ENCODE data around the gene BRPF3.

BRPF3 gene

GRCh38 chr6:36204068-36204753 lies 7.7 kb downstream of the BRPF3 start:
- no peak overlapping the region for H3K18ac ChIP-seq (ENCODE audit: low read depth in 1 of 2, low read length in 2 of 2)
- H3K4me3 ChIP-seq (ENCODE audit: insufficient read depth in 1 of 2, low read depth in 1 of 2, low read length in 2 of 2): no peak overlapping the region
- no peak overlapping the region for H3K4me2 ChIP-seq (ENCODE audit: low read length, poor library complexity, severe bottlenecking)
- no peak overlapping the region for H4K8ac ChIP-seq (ENCODE audit: low read length)
- no peak for DNase-seq
- peaks cover 70% of the 10 kb centered on the region for H3K79me1 ChIP-seq (replicated peaks; ENCODE audit: low read length, poor library complexity, severe bottlenecking)
- 97% methylated on average over 10 of the region's 10 CpGs for WGBS
- no peak overlapping the region for H3K9ac ChIP-seq (ENCODE audit: low read length)
- no peaks in the 10 kb centered on the region for H3K27me3 ChIP-seq (ENCODE audit: control insufficient read depth in 1 of 2, insufficient read depth in 1 of 2, low read length in 2 of 2)
- no peak overlapping the region for H3K4ac ChIP-seq (ENCODE audit: low read depth in 1 of 2, low read length in 2 of 2)
- H2BK5ac ChIP-seq (ENCODE audit: low read depth, low read length, poor library complexity, severe bottlenecking): no peak overlapping the region
- no peak overlapping the region for H3K27ac ChIP-seq (ENCODE audit: low read length, poor library complexity, severe bottlenecking)
- H3K14ac ChIP-seq (ENCODE audit: low read length in 2 of 2): no peak overlapping the region
- H3K4me1 ChIP-seq (ENCODE audit: control insufficient read depth, insufficient read depth, low read depth, low read length): peaks cover 2% of the 10 kb centered on the region
- H2BK120ac ChIP-seq (ENCODE audit: low read depth, low read length): no peak overlapping the region
- H2BK15ac ChIP-seq (ENCODE audit: low read depth, poor library complexity, severe bottlenecking): no peak overlapping the region
- peaks cover 51 to 97% of the 10 kb centered on the region in 2 experiments for H3K36me3 ChIP-seq (ENCODE audit: control insufficient read depth in 1 of 2, insufficient read depth in 2 of 2, low read depth in 1 of 2, low read length in 2 of 2)
- H3K9me3 ChIP-seq (ENCODE audit: control insufficient read depth, low read length): no peaks in the 10 kb centered on the region
- H2BK12ac ChIP-seq (ENCODE audit: low read length in 2 of 2): no peak overlapping the region
- H2AK5ac ChIP-seq (ENCODE audit: low read length, severe bottlenecking): no peak overlapping the region
- no peak overlapping the region for H4K91ac ChIP-seq (ENCODE audit: low read length)
- H2AFZ ChIP-seq (ENCODE audit: low read depth, low read length): no peak overlapping the region
- H3K23ac ChIP-seq (ENCODE audit: low read length in 2 of 2): no peak overlapping the region

DNA sequence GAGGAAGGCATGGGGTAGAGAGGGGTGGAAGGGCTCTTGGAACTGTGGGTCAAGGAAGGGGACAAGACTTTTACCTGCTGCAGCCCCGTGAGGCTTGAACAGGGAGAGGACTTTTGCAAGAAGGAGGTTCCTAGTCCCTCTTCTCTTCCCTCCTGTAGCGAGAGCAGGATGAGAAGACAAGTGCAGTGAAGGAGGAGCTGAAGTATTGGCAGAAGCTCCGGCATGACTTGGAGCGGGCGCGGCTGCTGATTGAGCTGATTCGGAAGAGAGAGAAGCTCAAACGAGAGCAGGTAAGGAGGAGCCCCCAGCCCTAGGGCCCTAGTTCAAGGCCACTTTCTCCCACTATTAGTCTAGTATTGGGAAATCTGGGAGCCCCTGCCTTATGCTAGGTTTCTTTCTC lies 10.6 kb downstream of the BRPF3 start:
- Histone ChIP-seq H2AFZ (ENCODE audit: low read depth, low read length) (no peak overlapping the region), H2BK120ac (ENCODE audit: low read depth, low read length) (no peak overlapping the region), H2BK5ac (ENCODE audit: low read depth, low read length, poor library complexity, severe bottlenecking) (no peak overlapping the region), H3K9me3 (ENCODE audit: control insufficient read depth, low read length) (no peaks in the 10 kb centered on the region), H4K8ac (ENCODE audit: low read length) (no peak overlapping the region), H3K27me3 (ENCODE audit: control insufficient read depth in 1 of 2, insufficient read depth in 1 of 2, low read length in 2 of 2) (no peaks in the 10 kb centered on the region), H3K36me3 (ENCODE audit: control insufficient read depth in 1 of 2, insufficient read depth in 2 of 2, low read depth in 1 of 2, low read length in 2 of 2) (peaks cover 54 to 99% of the 10 kb centered on the region in 2 experiments), H3K23ac (ENCODE audit: low read length in 2 of 2) (no peak overlapping the region), H2BK12ac (ENCODE audit: low read length in 2 of 2) (no peak overlapping the region), H4K91ac (ENCODE audit: low read length) (no peak overlapping the region), H3K9ac (ENCODE audit: low read length) (no peak overlapping the region), H3K4me3 (ENCODE audit: insufficient read depth in 1 of 2, low read depth in 1 of 2, low read length in 2 of 2) (no peak overlapping the region), H2BK15ac (ENCODE audit: low read depth, poor library complexity, severe bottlenecking) (no peak overlapping the region), H2AK5ac (ENCODE audit: low read length, severe bottlenecking) (no peak overlapping the region), H3K4me1 (ENCODE audit: control insufficient read depth, insufficient read depth, low read depth, low read length) (no peaks in the 10 kb centered on the region), H3K27ac (ENCODE audit: low read length, poor library complexity, severe bottlenecking) (no peak overlapping the region), H3K79me1 (replicated peaks; ENCODE audit: low read length, poor library complexity, severe bottlenecking) (peaks cover 67% of the 10 kb centered on the region), H3K4me2 (ENCODE audit: low read length, poor library complexity, severe bottlenecking) (no peak overlapping the region), H3K18ac (ENCODE audit: low read depth in 1 of 2, low read length in 2 of 2) (no peak overlapping the region), H3K14ac (ENCODE audit: low read length in 2 of 2) (no peak overlapping the region), H3K4ac (ENCODE audit: low read depth in 1 of 2, low read length in 2 of 2) (no peak overlapping the region)
- no peak for DNase-seq
- WGBS: 100% methylated on average over 6 of the region's 8 CpGs

DNA sequence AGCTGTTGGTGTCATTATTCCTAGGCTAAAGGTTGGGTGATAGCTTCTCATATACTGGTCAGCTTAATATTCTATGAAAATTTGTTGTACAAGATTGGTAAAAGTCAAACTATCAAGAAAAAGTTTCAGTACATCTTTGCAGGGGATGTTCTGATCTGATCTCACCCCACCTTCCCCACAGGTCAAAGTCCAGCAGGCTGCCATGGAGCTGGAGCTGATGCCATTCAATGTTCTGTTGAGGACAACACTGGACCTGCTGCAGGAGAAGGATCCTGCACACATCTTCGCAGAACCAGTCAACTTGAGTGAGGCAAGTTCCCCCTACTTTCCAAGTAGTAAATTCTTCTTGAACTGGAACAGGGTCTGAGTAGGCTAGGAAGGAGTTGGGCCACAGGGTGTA lies 13.1 kb downstream of the BRPF3 start:
- 100% methylated on average over 1 of the region's 1 CpG for WGBS

DNA sequence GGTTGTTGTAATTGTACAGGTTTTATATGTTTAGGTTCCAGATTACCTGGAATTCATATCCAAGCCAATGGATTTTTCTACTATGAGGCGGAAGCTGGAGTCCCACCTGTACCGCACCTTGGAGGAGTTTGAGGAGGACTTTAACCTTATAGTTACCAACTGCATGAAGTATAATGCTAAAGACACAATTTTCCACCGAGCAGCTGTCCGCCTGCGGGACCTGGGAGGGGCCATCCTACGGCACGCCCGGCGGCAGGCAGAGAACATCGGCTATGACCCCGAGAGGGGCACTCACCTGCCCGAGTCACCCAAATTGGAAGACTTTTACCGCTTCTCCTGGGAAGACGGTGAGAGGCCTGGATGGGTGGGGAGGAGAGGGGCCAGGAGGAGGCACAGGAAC lies 13.6 kb downstream of the BRPF3 start:
- H3K23ac ChIP-seq (ENCODE audit: low read length in 2 of 2): no peak overlapping the region
- no peak overlapping the region for H2BK5ac ChIP-seq (ENCODE audit: low read depth, low read length, poor library complexity, severe bottlenecking)
- H2BK12ac ChIP-seq (ENCODE audit: low read length in 2 of 2): no peak overlapping the region
- H4K91ac ChIP-seq (ENCODE audit: low read length): no peak overlapping the region
- H3K27me3 ChIP-seq (ENCODE audit: control insufficient read depth in 1 of 2, insufficient read depth in 1 of 2, low read length in 2 of 2): no peaks in the 10 kb centered on the region
- no peaks in the 10 kb centered on the region for H3K4me1 ChIP-seq (ENCODE audit: control insufficient read depth, insufficient read depth, low read depth, low read length)
- H2BK120ac ChIP-seq (ENCODE audit: low read depth, low read length): no peak overlapping the region
- H2AFZ ChIP-seq (ENCODE audit: low read depth, low read length): no peak overlapping the region
- H4K8ac ChIP-seq (ENCODE audit: low read length): no peak overlapping the region
- H2BK15ac ChIP-seq (ENCODE audit: low read depth, poor library complexity, severe bottlenecking): no peak overlapping the region
- no peak overlapping the region for H2AK5ac ChIP-seq (ENCODE audit: low read length, severe bottlenecking)
- H3K18ac ChIP-seq (ENCODE audit: low read depth in 1 of 2, low read length in 2 of 2): no peak overlapping the region
- no peak overlapping the region for H3K9ac ChIP-seq (ENCODE audit: low read length)
- no peak overlapping the region for H3K14ac ChIP-seq (ENCODE audit: low read length in 2 of 2)
- H3K27ac ChIP-seq (ENCODE audit: low read length, poor library complexity, severe bottlenecking): no peak overlapping the region
- WGBS: 98% methylated on average over 12 of the region's 14 CpGs
- no peaks in the 10 kb centered on the region for H3K9me3 ChIP-seq (ENCODE audit: control insufficient read depth, low read length)
- H3K4me2 ChIP-seq (ENCODE audit: low read length, poor library complexity, severe bottlenecking): no peak overlapping the region
- no peak for DNase-seq
- no peak overlapping the region for H3K4ac ChIP-seq (ENCODE audit: low read depth in 1 of 2, low read length in 2 of 2)
- peaks cover 53% of the 10 kb centered on the region for H3K79me1 ChIP-seq (replicated peaks; ENCODE audit: low read length, poor library complexity, severe bottlenecking)
- H3K36me3 ChIP-seq (ENCODE audit: control insufficient read depth in 1 of 2, insufficient read depth in 2 of 2, low read depth in 1 of 2, low read length in 2 of 2): peaks cover 59 to 95% of the 10 kb centered on the region in 2 experiments
- H3K4me3 ChIP-seq (ENCODE audit: insufficient read depth in 1 of 2, low read depth in 1 of 2, low read length in 2 of 2): no peak overlapping the region

More for the DNA sequence above, 13.1 kb downstream of the BRPF3 start:
- no peak overlapping the region for H3K4me2 ChIP-seq (ENCODE audit: low read length, poor library complexity, severe bottlenecking)
- H3K18ac ChIP-seq (ENCODE audit: low read depth in 1 of 2, low read length in 2 of 2): no peak overlapping the region
- no peaks in the 10 kb centered on the region for H3K9me3 ChIP-seq (ENCODE audit: control insufficient read depth, low read length)
- H2BK5ac ChIP-seq (ENCODE audit: low read depth, low read length, poor library complexity, severe bottlenecking): no peak overlapping the region
- no peak overlapping the region for H2BK12ac ChIP-seq (ENCODE audit: low read length in 2 of 2)
- H2AFZ ChIP-seq (ENCODE audit: low read depth, low read length): no peak overlapping the region
- no peak overlapping the region for H2BK15ac ChIP-seq (ENCODE audit: low read depth, poor library complexity, severe bottlenecking)
- H4K91ac ChIP-seq (ENCODE audit: low read length): no peak overlapping the region
- peaks cover 57 to 97% of the 10 kb centered on the region in 2 experiments for H3K36me3 ChIP-seq (ENCODE audit: control insufficient read depth in 1 of 2, insufficient read depth in 2 of 2, low read depth in 1 of 2, low read length in 2 of 2)
- H3K4ac ChIP-seq (ENCODE audit: low read depth in 1 of 2, low read length in 2 of 2): no peak overlapping the region
- no peak for DNase-seq
- H3K4me3 ChIP-seq (ENCODE audit: insufficient read depth in 1 of 2, low read depth in 1 of 2, low read length in 2 of 2): no peak overlapping the region
- H3K14ac ChIP-seq (ENCODE audit: low read length in 2 of 2): no peak overlapping the region
- H3K79me1 ChIP-seq (replicated peaks; ENCODE audit: low read length, poor library complexity, severe bottlenecking): peaks cover 57% of the 10 kb centered on the region
- no peak overlapping the region for H2BK120ac ChIP-seq (ENCODE audit: low read depth, low read length)
- H2AK5ac ChIP-seq (ENCODE audit: low read length, severe bottlenecking): no peak overlapping the region
- no peak overlapping the region for H3K23ac ChIP-seq (ENCODE audit: low read length in 2 of 2)
- H4K8ac ChIP-seq (ENCODE audit: low read length): no peak overlapping the region
- H3K27ac ChIP-seq (ENCODE audit: low read length, poor library complexity, severe bottlenecking): no peak overlapping the region
- H3K4me1 ChIP-seq (ENCODE audit: control insufficient read depth, insufficient read depth, low read depth, low read length): no peaks in the 10 kb centered on the region
- H3K27me3 ChIP-seq (ENCODE audit: control insufficient read depth in 1 of 2, insufficient read depth in 1 of 2, low read length in 2 of 2): no peaks in the 10 kb centered on the region
- no peak overlapping the region for H3K9ac ChIP-seq (ENCODE audit: low read length)

All from mesenchymal stem cell (in vitro differentiated cells and primary cell).